GM18526 (cell line): ENCODE measurements around the gene FRMD4A.

Source experiments
- POLR2A ChIP-seq: IDR thresholded peaks from 3 replicates; pipeline ENCODE4 v1.6.1; 2011; ENCODE audit not compliant: insufficient read length; ENCODE audit errors: extremely low read depth

Gene FRMD4A

DNA sequence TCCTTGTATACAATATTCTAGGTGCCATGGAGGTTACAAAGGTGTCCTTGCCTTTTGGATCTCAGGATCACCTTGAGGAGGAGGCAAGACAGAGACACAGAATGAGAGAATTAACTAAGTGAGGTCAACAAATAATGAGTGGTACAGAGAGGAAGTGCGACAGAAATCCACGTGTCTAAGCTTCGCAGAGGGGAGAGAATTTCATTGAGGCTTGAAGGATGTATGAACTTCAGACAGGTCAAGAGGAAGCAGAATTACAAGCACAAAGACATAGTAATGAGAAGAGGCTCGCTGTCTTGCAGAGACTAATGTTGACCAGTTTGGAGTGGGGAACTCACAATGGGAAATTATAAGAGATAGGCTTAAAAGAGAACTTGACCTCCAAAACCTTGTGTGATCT is 308.7 kb downstream of the FRMD4A start:
- no peak for TF ChIP-seq POLR2A

DNA sequence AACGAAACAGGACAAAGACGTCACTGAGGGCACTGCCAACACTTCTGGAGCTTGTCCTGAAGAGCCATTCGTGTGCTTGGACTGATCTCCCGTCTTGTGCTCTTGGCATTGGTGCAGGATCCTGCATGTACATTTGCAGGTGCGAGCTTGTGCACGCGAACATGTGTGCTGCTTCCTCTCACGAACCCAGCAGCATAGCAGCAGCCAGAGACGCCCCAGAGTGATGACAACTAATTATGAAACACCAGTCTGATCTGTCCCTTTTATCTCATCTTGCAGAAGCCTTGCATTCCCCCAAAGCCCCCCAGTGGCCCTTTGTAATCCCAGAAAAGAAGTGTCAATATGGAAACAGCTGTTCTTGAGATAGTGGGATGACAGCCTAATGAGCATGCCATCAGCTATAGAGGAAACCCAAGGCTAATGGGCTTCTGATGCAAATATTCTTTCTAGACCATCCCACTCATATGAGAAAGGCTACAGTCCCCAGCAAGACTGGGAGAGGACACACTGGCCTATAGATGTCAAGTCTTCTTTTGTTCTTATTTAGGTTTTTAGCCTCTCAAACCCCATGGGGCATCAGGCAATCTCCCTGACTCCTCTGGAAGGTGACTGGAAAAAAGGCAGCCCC is 310.6 kb downstream of the FRMD4A start:
- no peak for TF ChIP-seq POLR2A

GRCh38 chr10:14017467-14017866 is 313.3 kb downstream of the FRMD4A start:
- no peak for TF ChIP-seq POLR2A

- TF ChIP-seq POLR2A = no peak
Observed at GRCh38 chr10:14016931-14017333, 313.8 kb downstream of the FRMD4A start.

DNA sequence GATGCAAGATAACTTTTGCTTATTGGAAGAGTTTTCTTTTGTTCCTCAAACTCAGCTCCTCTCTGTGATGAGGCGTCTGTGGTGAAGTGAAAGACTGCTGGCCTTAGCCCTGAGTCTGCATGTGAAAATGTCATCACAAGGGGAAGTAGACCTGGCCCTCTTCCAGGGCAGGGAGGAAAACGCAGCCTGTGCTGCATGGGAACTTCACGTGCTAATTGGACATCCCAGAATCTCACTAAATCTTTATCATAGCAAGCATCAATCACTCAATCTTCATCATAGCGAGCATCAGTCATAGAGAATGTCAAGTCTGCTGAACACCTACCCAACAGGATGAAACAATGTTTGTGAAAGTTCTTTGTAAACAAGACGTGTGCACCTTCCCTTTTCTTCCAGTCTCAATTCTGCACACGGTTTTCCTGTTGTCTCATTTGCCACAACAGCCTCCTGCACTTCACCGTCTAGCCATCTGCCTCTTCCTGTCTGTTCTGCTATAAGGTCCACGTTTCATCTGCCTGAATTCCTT is 314.6 kb downstream of the FRMD4A start:
- no peak for TF ChIP-seq POLR2A

DNA sequence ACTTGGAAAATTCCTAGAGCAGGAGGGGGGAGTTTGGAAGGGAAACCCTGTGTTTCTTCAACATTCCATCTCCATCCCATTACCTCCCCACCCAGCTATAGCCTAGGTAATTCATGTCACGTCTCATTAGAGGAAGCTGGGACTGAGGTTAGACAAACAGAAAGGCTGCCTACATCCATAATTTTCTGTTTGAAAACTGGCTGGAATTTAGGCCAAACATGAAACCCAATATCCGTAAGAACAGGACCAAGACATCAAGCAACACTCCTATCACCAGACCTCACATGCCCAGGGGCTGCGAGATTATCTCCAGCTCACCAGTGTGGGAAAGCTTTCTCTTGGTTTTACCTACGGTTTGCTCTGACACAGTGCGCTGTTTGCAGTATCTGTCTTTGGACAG is 316.3 kb downstream of the FRMD4A start:
- no peak for TF ChIP-seq POLR2A

DNA sequence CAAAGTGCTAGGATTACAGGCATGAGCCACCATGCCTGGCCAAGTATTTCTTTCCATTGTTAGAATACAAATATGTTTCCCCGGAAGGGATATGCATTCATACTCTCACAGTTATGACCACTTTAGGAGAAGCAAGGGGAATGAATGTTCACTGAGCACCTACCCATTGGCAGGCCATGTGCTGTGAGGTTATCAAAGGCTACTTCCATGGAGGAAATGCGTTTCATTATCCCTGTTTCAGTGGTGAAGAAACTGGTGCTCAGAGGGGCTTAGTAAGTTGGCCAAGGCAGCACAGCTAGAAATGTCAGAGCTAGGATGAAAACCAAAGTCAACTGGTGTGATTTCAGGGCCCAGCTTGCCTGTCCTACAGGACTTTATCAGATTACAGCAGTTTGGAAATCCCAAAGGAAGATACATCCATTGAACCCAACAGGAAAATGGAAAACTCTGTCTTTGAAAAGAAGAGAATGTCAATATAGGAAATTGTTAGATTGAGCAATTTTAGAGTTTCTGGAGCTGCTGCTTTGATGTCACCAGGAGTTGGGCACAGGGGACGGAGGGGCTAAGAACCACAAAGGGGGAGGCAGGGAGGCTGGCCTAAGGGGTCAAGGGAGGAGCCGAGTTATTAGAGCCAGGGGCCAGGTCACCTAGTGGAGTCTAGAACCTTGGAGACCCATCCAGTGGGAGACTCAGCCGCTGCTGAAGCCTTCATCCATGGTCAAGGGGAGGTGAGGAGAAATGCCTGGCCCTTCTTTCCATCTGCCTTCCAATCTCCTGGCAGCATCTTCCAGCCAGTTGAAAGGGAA is 319.8 kb downstream of the FRMD4A start:
- TF ChIP-seq POLR2A = no peak

GRCh38 chr10:14010101-14010558 is 320.6 kb downstream of the FRMD4A start:
- TF ChIP-seq POLR2A = no peak

- TF ChIP-seq POLR2A = no peak
Observed at GRCh38 chr10:14009371-14010100, 321.2 kb downstream of the FRMD4A start.

DNA sequence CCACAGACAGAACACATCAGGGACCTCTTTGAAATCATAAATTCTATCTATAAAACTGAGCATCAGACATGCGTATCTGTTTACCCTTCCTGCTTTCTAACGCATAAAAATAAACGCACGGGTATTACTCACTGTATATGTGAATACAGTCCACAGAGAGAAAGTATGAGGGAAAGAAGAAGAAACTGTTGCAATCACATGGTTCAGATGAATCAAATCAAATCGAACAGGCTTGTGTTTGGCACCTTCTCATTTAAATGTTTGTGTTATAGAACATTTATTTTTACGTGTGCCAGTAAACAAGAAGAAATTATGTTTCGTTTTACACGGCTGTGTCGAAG is 322.0 kb downstream of the FRMD4A start:
- TF ChIP-seq POLR2A = no peak

DNA sequence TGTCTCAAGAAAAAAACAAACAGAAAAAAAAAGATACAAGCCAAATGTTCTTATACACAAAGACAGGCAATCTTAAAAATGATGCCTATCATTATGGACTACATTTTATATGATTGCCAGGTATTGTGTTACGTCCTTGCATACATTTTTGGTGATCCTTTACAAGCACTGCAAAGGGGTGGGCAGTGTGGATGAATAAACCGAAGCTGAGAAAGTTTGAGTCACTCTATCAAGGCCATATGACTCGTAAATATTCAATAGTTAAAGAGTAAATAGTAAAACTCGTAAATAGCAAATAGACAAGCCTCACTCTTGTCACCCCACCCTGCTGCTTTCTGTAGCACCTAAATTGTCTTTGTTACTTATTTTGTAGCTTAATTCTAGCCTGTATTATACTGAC is 326.2 kb downstream of the FRMD4A start:
- TF ChIP-seq POLR2A = no peak

- TF ChIP-seq POLR2A = no peak
Observed at GRCh38 chr10:14003517-14004184, 327.1 kb downstream of the FRMD4A start.

DNA sequence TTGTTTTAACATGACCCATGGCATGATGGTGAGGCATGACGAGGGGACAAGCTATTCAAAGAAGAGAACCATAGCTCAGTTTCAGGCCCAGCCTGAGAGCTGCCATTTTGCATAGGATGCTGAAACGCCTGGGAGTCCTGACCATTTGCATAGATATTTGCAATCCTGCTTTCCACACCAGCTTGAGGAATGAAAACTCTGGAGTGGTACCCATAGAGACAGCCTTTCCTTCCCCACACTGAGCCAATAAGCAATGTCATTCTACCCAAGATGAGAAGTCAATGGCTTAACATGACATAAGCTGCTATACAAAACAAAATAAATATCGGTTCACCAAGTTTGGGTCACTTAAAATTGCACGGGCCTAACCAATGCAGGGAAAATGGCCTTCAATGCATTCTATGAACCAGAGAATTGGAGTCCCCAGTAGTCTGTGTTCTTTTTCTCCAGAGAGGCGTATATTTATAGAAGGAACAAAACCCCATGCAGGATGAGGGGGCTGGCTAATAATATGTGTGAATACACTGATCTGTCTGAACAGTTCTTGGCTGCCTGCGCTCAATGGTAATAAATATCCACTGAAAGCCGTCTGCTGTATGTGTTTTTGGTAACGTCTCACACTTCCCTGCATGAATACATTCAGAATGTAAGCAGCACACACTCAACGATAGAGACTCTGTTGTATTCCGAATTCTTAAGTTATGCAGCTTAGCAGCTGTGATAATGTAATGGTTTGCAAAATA is 329.3 kb downstream of the FRMD4A start:
- no peak for TF ChIP-seq POLR2A

DNA sequence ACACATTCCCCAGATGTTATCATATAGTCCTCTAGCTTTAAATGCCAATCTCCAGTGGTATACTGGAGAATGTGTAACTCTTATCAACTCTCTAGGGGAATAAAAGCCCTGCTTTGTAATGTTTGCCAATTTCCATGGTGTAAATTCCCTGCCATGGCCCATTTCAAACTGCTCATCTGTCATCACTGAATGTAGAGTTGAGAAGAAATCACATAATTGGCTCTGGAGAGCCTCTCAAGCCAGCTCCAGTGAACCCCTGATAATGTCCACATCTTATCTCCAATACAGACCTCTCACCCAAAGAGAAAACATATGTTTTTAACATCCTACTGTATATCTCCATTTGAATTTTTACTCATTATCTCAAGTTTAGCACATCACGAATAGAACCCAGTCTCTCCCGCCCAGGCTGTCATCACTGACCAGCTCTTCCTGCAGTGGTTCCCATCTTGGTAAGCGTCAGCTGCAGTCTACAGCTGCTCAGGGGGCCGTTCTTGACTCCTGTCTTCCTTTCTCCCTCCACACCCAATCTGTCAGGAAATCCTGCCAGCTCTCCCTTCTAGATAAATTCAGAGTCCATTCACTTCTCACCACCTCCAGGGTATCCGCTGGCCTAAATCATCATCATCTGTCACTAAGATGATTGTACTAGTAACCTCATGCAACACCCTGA is 332.4 kb downstream of the FRMD4A start:
- TF ChIP-seq POLR2A = no peak

GRCh38 chr10:13997650-13998049 is 333.1 kb downstream of the FRMD4A start:
- no peak for TF ChIP-seq POLR2A

DNA sequence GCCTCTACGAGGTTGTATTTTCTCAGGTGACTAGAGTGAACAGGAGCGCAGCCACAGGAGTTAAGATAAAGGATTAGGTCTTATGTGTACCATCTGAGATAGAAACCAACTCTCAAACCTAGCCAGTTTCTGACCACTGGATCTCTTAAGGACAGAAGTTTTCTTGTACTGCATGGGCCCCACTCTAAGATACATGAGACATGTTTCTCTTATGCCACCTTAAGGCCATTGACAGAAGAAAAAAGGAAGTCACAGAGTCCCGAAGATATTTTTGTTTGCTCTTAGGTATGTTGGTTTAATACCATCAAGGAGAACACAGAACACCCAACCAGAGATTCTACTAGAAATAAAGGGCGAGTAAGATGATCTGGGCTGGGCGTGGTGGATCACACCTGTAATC is 335.8 kb downstream of the FRMD4A start:
- TF ChIP-seq POLR2A = no peak
